ENCODE measurements around the gene CEP170B.
"Not testable (repeated sequence)": the region's sequence is repeated elsewhere in the genome, so short reads cannot be mapped to it uniquely, and the experiment has no call there.

The CEP170B gene

DNA sequence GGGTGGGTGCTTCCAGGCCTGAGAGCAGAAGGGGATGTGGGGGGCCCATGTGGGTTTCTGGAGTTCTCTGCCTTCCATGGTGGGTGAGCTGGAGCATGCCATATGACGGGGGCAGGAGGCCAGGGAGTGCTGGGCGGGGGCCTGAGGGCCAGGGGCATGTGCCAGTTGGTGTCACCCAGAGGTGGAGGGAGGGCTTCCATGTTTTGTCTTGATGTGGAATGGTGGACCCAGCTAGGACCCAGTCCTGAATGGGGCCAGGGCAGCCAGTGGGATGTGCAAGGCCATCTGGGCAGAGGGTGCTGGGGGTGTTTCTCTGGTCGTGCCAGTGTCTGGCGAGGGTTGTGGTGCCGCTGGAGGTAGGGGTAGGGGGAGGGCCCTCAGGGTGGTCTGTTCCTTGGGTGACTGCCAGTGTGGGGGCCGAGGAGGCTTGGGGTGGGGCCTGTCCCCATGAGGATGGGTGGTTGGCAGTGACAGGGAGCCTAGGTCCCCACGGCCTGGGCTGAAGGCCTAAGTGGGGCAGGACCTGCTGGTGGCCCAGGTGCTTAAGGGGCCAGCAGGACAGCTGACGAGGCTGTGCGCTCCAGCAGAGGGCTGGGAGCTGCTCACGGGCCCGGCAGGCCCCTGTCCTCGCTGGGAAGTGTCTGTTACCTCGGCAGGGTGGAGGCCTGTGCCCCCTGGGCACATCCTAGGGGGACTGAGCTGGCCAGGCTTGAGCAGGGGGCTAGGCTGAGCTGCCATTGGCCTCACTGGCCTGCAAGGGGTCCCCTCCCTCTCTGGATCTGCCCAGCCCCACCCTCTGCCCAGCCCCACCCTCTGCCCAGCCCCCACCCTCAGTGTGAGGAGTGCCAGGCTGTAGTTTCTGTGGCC, 26.8 kb downstream of the CEP170B start:
- DNase-seq (ENCODE audit: low spot score), result no peak

DNA sequence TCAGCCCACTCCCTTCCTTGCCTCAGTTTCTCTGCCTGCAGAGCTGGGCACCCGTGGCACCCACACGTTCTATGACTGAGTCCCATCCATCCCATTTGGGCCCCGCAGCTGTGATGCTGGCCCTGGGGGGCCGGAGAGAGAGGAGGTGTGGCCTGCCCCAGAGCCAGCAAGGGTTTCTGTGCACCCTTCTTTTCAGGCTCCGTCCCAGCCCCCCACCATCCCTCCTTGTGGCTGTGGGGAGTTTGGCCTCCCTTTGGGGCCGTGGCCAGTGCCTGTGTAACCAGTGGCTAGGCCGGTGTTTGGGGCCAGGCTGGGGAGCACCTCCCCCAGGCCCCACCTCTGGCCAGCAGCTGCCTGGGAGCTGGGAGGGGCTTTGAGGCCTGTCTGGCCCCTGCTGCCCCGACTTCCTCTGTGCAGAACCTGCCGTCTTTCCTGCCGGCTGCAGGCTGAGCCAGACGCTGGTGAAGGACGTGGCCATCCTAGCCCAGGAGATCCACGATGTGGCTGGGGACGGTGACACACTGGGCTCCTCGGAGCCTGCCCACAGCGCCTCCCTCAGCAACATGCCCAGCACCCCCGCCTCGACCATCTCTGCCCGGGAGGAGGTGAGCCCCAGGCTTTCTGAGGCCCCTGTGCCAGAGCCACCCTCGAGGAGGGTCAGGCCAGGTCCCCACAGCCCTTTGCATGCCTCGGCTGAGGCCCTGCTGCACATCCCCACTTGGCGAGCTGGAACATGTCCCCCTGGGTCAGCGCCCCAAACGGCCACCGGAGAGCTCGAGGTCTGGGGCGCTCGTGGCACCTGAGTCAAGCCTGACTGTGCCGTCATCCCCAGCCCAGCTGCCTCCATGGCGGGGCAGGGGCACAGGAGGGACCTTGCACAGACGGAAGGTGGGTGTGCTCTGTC, 27.7 kb downstream of the CEP170B start:
- DNase-seq (ENCODE audit: low spot score), result no peak

DNA sequence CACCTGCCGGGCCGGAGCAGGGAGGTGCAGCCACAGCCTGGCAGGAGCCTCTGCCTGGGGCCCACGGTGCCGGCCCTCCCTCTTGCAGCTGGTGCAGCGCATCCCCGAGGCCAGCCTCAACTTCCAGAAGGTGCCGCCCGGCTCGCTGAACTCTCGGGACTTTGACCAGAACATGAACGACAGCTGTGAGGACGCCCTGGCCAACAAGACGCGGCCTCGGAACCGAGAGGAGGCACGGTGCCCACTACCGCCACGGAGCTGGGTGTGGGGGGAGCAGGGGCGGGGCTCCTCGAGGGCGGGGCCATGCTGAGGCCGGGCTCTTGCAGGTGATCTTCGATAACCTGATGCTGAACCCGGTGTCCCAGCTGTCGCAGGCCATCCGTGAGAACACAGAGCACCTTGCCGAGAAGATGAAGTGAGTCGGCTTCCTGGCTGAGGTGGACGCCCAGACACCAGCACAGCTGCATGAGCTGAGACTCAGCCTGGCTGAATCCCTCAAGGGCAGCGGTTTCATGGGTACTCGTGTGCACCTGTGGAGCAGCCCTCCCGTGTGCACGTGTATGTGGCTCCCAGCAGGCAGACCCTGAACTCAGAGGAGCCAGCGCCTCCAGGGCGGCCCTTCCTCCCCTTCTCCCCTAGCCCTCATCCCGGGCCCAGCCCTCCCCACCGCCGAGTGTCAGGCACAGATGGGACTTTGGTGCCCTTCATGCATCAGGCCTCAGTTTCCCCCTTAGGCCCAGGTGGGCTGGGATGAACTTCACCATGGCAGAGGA, 28.6 kb downstream of the CEP170B start:
- DNase-seq (ENCODE audit: low spot score), result peak; percentile 23

DNA sequence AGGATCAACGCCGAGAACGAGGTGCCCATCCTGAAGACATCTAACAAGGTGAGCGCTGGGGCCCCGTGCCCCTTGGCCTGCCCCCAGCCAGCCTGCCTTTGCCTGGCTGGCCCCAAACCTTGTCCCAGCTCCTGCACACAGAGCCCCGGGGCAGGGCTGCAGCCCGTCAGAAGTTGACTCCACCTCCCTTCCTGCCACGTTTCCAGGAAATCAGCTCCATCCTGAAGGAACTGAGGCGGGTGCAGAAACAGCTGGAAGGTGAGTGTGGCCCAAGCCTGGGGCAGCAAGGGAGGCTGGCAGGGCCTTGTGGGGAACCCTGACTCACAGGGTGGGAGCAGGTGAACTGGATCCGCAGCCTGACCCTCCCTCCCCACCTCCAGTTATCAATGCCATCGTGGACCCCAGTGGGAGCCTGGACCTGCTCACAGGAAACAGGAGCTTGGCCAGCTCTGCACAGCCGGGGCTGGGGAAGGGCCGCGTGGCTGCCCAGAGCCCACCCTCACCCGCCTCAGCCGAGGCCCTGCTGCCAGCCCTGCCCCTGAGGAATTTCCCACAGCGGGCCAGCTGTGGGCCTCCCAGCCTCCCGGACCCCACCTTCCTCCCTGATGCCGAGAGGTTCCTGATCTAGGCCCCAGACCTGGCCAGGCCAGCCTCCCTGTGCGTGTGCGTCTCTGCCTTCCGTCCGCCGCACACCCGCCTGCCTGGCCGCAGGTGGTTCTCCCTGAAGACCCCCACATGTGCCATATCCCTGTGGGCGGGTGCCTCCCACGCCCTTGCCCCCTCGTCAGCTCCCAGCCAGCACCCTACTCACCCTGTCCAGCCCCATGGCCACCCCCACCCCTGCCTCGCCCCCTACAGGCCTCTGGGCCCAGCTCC, 29.5 kb downstream of the CEP170B start:
- DNase-seq (ENCODE audit: low spot score), result no peak

DNA sequence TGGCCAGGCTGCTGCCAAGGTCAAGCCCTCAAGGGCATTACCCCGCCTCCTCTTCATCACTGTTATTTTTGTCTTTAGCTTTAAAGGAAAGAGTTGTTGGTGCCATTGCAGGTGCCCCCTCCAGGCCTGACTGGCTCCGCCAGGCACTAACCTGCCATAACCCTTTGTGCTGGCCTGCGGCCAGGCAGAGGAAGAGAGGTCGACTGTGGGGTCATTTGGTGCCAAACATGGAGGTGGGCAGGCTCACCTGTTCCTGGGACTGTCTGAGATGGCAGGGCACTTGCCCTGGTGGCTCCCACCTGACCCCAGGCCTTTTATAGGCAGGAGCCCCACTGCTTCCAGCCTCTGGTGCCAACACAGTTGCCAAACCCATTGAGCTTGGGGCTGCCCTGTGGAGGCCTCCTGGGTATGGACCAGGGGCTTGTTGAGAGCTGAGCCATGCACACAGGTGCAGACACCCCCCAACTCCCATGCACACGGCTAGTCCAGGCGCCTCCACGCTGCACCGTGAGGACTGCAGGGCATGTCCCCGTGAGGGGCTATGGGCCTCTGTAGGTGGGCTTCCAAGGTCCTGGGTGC, 30.2 kb downstream of the CEP170B start:
- DNase-seq (ENCODE audit: low spot score), result no peak

DNA sequence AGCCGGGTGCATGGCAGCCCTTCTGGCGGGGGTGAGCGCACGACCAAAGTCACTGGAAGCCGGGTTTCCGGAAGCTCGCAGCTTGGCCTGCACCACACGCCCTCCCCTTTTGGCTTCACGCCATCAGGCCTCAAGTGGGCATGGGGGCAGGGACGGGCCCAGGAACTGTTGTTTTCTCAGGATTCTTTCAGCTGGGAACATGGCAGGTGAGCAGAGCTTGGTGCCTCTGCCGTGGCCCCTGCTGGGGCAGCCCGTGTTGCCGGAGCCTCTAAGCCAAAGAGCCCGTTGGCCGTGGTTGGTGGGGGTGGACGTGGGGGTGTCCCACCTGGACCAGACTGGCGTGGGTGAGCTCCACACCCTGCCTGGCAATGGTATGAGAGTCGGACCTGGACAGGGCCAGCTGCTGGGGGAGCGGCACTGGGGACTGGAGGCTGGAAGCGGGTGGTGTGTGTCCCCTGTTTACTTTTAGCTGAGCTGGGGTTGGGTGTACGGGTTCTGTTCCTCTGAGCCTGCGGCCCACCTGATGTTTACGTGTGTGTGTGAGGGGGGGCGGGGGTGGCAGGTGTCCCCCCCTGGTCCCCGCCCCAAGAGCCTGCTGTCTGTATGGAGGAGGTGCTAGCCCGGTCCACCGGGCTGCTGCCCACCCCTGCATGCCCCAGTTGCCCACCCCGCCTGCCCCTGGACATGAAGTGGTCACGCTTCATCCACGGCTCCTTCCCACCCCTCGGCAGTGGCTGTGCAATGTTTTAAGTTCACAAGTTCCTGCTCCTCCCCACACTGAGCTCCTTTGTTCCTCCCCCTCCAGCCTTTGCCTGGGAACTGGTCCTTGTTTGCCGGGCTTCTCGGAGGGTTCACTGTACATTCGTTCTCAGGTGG, 31.0 kb downstream of the CEP170B start:
- DNase-seq (ENCODE audit: low spot score), result peak; percentile 41

DNA sequence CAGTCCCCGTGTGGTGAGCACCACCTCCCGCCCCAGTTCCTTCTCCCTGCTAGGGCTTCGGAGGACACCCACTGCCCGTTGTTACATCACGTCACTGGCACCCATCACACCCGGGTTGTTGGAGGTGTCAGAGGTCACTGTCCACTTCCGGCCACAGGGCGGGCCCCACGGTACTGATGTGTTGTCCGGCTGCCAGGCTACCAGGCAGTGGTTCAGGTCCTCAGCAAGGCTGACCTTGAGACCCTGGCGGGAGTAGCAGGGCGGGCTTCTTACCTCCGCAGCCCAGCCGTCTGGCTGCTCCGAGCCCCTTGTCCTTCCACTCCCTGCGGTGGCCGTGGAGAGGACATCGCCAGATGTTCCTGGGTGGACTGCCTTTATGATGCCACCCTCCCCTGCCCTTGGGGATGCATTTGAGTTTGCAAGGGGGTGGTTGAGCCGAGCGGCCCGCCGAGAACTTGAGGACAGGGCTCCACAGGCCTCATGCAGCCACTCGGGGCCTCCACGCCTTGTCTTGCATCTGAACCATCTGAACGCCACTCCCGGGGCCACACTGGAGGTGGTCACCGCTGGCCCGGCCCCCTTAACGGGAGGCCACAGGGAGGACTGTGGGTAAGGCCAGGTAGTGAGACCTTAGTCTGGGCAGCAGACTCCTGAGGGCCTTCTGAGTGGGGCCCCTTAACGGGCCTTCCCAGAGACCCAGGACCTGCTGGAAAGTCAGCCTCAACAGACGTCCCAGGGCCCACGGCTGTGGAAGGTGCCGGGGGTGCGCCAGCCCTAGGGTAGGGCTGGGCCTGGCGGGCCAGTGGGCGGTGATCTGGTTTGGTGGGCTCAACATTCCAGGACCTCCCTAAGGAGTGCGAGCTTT, 32.5 kb downstream of the CEP170B start:
- no peak for DNase-seq (ENCODE audit: low spot score)

DNA sequence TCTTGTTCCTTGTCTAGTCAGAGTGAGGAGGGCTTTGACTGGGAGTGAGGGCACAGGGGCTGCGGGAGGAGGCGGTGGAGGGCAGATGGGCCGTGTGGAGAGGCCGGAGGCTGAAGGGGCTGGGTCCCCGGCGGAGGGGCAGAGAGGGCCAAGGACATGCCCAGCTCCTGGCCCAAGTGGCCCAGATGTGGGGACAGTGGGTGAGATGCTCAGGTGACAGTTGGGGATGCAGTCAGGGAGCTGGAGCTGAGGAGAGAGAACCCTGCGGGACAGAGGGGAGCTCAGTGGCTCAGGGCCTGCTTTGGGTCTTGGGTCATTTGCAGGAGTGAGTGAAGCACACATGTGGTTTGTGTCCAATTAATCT, 33.1 kb downstream of the CEP170B start:
- DNase-seq (ENCODE audit: low spot score), result no peak

DNA sequence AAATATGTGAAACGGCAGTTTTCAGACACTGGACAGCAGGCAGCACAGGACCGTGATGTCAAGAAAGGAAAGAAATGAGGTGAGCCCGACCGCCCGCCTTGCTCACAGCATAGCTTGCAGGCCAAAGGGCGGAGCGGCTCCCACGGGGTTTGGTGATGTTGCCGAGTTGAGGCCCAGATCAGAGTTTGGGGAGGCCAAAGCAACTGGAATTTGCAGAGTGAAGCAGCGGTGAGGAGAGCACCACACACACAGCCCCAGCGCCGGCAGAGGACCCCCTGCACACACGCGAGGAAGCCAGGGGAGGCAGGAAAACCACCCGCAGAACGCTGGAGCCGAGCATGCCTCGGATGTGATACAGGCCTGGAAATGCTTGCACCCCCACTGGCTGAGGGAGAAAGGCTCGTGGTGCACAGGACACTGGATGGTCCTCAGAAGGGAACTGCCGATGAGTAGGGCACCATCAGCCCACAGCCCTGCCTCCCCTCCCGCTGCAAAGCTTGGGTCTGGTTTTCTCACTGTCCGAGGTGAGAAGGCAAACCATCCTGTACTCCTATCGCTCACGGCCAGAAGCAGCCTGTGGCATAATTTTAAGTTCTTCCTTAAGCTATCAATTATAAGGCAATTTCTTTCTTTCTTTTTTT, 33.9 kb downstream of the CEP170B start:
- DNase-seq (ENCODE audit: low spot score), result no peak

DNA sequence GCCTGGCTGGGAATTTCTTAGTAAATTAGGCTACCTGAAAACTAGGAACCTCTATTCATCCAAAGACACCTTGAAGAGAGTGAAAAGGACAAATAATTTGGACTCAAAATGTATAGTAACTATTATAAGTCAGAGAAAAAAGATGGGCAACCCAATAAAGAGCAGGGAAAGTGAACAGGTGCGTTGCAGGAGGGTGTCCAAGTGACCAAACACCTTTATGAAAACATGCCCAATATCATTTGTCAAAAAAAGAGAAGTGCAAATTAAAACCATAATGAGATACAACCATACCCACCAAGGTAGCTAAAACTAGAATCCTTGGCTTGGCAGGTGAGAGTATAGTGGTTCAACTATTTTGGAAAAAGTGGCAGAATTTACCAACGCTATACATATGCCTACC, 34.7 kb downstream of the CEP170B start:
- no peak for DNase-seq (ENCODE audit: low spot score)

DNA sequence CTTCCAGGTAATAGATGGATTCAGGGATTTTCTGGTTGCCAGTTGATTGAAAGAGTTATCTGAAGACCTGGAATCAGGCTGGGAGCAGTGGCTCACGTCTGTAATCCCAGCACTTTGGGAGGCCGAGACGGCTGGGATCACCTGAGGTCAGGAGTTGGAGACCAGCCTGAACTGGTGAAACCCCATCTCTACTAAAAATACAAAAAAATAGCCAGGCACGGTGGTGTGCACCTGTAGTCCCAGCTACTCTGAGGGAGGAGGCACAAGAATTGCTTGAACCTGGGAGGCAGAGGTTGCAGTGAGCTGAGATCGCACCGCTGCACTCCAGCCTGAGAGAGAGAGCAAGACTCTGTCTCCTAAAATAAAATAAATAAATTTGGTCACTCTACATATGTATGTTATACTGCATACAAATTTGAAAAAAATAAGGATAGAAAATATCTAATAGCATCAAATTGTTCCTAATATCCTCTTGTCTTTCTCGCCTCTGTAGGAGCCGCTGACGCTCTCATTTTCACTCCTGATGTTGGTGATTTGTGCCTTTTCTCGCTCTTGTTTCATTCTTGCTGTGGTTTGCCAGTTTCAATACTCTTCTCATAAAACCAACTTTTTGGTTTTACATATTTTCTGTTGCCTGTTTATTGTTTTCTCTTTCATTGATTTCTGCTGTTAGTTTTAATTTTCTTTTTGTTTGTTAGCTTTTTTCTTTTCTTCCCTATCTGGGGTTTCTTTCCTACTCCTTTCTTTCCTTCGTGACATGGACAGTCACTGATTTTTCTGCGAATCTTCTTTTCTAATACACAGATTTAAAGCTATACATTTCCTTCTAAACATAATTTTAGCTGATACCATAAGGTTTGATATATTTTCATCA, 35.8 kb downstream of the CEP170B start:
- DNase-seq (ENCODE audit: low spot score), result no peak

DNA sequence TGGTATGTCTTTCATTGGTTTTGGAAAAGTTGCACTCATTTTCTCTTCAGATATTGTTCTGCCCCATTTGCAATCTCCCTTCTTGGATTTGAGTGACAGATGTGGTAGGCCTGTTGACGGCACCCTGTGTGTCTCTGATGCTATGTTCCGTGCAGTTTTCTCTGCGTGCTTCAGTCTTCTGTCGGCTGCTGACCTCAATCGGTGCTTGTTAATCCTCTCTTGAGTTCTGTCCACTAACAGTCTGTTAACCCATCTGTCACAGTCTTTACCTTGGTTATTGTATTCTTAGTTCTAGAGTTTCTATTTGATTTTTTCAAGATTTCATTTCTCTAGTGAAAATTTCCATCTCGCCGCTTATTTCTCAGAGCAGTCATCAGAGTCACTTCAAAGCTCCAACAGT, 38.9 kb downstream of the CEP170B start:
- no peak for DNase-seq (ENCODE audit: low spot score)

DNA sequence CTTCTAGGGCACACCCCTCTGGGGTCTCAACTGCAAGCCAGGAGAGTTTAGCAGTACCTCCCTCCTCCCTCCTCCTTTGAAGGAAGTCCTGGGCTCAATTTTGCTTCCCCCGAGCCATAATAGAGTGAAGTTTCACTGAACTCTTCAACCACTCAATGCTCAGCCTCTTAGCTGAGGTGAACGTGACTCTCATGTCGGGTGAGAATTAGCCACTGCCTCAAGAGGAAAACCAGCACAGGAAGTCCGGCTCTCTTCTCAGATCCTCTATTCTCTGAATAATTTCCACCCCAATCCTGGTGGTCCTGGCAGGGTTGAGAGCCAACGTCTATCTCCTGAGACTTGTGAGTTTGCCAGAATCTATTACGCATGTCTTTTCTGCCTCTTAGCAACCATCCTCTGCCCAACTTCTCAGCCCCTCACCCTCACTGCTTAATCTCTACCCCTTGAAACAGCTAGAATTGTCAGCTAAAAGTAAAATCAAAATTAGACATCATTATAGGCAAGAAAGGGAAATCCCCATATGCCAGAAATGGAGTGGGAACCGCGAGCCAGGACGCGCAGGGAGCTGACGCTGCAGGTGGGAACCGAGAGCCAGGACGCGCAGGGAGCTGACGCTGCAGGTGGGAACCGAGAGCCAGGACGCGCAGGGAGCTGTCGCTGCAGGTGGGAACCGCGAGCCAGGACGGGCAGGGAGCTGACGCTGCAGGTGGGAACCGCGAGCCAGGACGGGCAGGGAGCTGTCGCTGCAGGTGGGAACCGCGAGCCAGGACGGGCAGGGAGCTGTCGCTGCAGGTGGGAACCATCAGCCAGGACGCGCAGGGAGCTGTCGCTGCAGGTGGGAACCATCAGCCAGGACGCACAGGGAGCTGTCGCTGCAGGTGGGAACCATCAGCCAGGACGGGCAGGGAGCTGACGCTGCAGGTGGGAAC, 39.8 kb downstream of the CEP170B start:
- DNase-seq (ENCODE audit: low spot score), result not testable (repeated sequence)

DNA sequence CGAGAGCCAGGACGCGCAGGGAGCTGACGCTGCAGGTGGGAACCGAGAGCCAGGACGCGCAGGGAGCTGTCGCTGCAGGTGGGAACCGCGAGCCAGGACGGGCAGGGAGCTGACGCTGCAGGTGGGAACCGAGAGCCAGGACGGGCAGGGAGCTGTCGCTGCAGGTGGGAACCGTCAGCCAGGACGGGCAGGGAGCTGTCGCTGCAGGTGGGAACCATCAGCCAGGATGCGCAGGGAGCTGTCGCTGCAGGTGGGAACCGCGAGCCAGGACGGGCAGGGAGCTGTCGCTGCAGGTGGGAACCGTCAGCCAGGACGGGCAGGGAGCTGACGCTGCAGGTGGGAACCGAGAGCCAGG, 40.5 kb downstream of the CEP170B start:
- DNase-seq (ENCODE audit: low spot score), result not testable (repeated sequence)

DNA sequence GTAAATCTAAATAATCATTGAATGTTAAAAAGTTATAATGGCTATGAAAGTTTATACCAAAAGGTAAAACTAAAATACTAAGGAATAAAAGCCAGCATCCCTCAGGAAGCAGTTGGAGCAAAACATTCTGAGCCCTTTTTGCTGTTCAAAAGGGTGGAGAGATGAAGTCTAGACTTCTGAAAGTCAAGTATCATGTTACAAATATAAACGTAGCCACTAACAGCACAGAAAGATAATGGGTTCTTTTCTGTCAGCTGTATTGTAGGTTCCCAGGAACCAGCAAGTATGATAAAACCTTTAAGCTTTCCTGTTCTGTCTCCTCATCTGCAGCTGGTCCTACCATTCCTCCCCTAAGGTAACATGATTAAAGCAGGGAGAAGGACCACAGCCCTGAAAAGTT, 43.2 kb downstream of the CEP170B start:
- DNase-seq (ENCODE audit: low spot score), result no peak

DNA sequence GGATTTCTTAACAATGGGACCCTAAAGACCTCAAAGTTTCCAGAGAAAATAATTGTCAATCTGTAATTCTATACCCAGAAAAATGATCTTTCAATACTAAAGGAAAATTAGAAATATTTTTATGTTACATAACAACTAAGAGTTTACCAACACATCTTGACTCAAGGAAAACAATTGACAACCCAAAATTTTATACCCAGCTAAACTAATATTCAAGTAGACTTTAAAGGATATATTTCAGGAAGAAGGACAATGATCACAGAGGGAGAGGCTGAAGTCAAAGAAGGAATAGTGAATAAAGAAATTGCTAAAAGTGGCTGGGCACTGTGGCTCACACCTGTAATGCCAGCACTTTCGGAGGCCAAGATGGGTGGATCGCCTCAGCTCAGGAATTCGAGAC, 47.0 kb downstream of the CEP170B start:
- no peak for DNase-seq (ENCODE audit: low spot score)

DNA sequence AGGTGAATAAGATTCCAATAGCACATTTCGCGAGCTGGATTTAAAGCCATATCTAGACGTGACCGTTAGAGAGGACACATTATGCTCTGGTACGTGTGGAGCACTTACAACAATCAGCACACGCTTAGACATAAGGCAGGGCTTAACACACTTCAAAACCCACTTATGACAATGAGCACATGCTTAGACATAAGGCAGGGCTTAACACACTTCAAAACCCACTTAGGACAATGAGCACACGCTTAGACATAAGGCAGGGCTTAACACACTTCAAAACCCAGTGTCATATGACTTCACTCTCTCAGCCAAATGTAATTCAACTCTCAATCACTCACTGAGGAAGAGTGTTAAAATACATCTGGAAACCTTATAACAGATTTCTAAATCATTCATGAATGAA, 48.4 kb downstream of the CEP170B start:
- no peak for DNase-seq (ENCODE audit: low spot score)

All from SW480 (cell line).